GM19099 (cell line): ENCODE results near the gene ACTN4.

Source experiments
- POLR2A ChIP-seq: IDR thresholded peaks from 3 replicates; pipeline ENCODE4 v1.6.1; 2011; ENCODE audit warnings: low read depth; ENCODE audit not compliant: insufficient read length; ENCODE audit errors: extremely low read depth

The ACTN4 gene

DNA sequence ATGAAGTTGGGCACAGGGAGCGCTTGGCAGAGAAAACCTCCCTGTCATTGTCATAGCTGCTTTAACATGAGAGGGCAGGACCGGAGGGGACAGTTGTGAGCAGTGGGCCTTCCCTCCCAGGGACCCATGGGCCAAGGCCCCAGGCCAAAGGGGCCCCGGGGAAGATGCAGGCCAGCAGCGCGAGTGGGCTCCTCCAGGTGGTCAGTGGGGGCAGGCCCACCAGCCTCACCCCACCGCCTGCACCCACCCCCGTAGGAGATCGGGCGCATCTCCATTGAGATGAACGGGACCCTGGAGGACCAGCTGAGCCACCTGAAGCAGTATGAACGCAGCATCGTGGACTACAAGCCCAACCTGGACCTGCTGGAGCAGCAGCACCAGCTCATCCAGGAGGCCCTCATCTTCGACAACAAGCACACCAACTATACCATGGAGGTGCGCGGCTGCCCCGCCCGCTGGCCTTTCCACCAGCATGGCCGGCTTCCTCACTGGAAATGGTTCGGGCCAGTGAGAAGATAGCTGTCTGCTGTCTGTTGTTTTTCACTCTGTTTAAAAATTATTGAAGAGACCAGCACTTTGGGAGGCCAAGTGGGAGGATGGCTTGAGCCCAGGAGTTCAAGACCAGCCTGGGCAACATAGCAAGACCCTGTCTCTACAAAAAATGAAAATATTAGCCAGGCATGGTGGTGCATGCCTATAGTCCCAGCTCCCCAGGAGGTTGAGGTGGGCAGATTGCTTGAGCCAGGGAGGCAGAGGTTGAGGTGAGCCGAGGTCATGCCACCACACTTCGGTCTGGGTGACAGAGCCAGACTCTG, 78.2 kb downstream of the ACTN4 start:
- no peak for TF ChIP-seq POLR2A

DNA sequence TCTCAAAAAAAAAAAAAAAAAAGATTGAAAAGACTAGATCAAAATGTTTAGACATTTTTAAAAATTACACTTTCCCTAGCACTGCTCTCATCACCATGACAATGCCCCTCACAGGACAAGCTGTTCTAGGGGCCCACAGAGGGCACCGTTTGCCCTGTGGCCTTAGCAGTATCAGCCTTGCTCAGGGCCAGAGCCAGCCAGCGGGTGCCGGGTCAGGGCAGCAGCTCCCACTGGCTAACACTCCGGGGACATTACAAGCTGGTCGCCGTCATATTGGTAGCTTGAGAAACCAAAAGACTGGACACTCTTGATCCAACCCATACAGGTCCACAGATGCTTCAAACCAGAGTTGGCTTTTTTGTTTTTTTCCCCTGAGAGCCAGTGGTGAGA, 78.8 kb downstream of the ACTN4 start:
- no peak for TF ChIP-seq POLR2A

DNA sequence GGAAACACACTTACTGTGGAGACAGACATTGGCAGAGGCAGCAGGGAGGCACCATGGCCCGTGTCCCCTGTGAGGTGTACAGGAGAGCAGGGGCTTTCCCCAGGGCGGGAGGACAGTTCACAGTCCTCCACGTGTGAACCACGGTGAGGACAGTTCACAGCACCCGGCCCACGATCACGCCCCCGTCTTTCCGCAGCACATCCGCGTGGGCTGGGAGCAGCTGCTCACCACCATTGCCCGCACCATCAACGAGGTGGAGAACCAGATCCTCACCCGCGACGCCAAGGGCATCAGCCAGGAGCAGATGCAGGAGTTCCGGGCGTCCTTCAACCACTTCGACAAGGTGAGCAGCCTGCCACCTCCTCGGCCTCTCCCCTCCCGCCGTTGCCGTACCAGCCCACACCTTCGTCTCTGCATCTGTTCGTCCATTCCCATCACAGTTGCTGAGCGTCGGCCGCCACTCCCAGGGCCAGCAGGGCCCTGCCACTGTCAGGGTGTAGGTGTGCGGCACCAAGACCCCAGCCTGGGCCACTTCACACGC, 79.4 kb downstream of the ACTN4 start:
- TF ChIP-seq POLR2A: no peak

DNA sequence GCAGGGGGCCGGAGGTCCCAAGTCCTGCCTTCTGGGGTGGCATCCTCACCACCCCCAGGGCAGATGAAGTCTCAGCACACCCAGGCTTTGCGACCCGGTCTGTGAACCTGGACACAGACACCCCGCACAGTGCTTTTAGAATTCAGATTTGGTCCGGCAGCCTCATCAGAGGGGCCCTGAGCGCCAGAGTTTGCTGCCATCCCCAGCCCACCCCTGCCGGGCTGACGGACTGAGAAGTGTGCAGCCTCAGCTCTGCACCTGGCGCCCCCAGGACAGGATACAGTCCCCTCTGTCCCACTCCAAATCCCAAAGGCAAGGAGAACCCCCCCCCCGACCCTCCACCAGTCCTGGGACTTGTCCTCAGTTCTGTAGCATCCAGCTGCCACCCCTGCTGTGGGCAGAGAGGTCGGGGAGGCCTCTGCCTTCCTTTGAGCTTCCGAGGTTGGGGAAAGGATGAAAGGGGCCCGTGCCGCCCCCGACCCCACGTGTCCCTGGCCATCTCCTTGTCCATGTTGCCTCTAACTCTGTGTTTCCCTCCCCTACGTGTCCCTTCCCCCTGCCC, 79.9 kb downstream of the ACTN4 start:
- TF ChIP-seq POLR2A: no peak

DNA sequence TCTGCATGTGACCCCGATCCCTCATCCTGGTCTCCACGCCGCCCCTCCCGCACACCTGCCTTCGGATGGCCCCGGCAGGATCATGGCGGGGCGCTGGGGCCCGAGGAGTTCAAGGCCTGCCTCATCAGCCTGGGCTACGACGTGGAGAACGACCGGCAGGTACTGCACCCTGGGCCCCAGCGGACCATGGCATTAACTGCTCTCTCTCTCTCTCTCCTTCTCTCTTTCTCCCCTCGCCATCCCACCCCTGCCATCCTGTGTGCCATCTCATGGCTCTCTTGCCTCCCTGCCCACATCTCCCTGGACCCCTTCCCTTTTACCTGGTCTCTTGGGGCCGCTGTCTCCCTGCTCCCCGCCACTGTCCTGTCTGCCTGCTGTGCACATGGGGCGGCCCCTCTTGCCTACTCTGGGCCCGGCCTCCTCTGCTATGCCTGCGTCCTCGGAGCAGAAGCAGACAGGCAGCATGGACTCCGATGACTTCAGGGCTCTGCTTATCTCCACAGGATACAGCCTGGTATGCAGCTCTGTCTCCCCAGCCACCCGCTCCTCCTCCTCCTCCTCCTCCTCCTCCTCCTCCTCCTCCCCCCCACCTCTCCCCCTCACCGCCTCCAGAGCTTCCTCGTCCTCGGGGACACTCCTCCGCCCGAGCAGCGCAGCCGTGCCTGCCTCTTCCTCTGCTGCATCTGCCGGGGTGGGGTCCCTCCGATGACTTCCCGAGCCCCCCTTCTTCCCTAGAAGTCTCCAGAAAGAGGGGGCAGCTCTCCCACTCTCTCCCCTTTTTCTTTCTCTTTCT, 80.6 kb downstream of the ACTN4 start:
- no peak for TF ChIP-seq POLR2A

DNA sequence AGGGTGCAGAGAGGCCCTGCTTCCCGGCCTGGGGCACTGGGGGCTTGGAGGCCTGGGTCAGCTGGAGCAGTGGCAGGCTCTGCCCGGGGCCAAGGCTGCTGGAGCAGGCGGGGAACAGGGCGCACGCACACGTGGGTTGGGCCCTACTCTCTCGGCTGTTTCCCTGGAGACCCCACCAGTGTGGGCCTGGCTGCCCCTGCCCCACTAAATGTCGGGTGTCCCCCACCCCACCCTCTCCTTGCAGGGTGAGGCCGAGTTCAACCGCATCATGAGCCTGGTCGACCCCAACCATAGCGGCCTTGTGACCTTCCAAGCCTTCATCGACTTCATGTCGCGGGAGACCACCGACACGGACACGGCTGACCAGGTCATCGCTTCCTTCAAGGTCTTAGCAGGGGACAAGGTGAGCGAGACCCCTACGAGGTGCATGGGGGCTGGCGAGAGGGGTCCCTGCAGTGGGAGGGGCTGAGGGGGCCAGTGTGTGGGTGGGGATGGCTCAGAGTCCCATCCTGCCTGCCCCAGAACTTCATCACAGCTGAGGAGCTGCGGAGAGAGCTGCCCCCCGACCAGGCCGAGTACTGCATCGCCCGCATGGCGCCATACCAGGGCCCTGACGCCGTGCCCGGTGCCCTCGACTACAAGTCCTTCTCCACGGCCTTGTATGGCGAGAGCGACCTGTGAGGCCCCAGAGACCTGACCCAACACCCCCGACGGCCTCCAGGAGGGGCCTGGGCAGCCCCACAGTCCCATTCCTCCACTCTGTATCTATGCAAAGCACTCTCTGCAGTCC, 81.5 kb downstream of the ACTN4 start:
- no peak for TF ChIP-seq POLR2A

DNA sequence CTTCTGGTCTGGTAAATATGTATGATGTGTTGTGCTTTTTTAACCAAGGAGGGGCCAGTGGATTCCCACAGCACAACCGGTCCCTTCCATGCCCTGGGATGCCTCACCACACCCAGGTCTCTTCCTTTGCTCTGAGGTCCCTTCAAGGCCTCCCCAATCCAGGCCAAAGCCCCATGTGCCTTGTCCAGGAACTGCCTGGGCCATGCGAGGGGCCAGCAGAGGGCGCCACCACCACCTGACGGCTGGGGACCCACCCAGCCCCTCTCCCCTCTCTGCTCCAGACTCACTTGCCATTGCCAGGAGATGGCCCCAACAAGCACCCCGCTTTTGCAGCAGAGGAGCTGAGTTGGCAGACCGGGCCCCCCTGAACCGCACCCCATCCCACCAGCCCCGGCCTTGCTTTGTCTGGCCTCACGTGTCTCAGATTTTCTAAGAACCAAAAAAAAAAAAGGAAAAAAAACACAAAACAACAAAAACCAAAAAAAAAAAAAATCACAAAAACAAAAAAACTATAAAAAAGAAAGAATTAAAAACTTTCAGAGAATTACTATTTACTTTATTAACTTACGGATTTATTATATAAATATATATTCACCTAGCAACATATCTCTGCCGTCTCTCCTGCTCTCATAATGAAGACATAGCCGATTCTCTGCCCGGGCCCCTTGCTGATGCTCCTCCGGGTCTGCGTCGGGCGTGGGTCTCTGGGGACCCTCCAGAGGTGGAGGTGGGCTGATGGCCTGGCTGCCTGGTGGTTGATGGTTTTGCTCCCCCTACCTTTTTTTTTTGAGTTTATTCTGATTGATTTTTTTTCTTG, 82.4 kb downstream of the ACTN4 start:
- TF ChIP-seq POLR2A: no peak

DNA sequence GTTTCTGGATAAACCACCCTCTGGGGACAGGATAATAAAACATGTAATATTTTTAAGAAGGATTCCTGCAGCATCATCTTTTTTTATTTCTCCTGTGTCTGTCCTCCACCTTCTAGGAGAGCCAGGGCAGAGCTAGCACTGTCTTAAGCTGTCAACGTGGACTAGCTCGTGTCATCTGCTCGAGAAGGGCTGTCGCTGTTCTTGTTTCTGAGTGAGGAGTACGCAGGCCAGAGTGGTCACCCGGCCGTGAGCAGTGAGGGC, 83.0 kb downstream of the ACTN4 start:
- no peak for TF ChIP-seq POLR2A

DNA sequence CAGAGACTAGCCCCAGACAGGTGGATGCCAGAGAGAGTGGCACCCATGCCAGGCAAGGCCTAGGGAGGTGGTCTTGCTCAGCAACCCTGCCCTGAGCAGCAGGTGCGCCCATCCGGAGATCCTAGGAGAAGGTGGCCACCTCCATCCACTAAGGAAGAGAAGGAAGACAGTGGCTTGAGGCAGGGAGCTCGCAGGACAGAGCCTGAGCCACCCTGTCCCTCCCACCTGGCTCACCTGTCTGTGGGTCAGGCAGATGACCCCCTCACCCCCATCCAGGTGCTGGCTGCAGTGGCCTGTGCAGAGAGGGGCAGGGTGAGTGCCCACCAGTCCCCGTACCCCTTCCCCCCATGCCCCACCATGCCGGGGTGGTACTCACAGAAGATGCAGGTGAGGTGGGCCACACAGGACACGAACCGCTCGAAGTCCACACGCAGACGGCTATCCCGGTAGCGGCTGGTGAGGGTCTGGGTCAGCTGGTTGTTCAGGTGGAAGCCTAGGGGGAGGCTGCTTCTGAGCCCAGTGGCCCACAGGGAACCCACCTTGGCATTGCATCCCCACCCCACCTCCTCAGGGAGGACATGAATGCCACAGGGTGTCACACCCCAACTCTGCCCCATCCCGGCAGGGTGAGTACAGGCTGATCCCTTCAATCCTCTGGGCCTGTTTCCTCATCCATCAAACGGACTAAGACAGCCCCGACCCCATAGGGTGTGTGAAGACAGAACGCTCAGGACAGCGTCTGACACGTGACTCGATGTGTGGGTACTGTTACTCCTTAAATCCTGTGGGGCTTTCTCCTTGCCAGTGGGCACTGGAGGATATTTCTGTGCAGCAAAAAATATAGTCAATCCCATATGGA, 83.5 kb downstream of the ACTN4 start:
- TF ChIP-seq POLR2A: no peak

DNA sequence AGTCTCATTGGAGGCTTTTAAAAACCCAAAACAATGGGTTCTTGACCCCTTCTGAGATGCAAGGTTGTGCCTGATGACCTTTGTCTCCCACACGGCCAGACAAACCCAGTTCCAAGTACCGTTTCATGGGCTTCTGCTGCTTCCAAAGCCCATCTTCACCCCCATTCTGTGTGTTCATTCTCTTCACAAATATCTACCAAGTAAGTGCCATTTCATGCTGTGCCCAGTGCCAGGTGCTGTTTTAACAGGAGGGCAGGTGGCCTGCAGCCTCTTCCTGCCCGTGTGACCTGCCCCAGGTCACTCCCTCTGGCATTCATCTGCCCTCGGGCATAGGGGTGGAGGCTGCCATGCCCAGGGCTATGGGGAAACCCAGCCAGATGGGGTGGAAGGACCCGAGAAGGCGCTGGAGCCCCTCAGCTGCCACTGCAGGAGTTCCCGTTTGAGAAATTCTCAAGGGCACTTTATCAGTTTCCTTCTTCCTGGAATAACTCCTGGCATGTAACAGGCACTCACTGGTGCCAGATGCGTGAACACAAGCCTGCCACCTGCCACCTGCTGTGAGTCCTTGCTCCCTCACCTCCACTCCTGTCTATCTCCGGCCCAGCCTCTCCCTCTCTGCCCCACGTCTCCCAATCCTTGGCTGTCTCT, 84.3 kb downstream of the ACTN4 start:
- TF ChIP-seq POLR2A: no peak

DNA sequence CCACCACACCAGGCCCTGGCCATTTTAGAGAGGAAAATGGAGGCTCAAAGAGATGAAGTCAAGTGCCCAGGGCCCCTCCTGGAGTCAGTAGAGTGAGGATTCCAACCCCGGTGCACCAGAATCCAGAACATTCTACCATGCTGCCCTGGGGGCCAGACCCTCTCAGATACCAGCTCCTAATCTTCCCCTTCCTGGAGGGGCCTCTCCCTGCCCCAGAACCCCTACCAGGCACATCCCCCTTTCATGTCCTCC, 85.7 kb downstream of the ACTN4 start:
- no peak for TF ChIP-seq POLR2A

DNA sequence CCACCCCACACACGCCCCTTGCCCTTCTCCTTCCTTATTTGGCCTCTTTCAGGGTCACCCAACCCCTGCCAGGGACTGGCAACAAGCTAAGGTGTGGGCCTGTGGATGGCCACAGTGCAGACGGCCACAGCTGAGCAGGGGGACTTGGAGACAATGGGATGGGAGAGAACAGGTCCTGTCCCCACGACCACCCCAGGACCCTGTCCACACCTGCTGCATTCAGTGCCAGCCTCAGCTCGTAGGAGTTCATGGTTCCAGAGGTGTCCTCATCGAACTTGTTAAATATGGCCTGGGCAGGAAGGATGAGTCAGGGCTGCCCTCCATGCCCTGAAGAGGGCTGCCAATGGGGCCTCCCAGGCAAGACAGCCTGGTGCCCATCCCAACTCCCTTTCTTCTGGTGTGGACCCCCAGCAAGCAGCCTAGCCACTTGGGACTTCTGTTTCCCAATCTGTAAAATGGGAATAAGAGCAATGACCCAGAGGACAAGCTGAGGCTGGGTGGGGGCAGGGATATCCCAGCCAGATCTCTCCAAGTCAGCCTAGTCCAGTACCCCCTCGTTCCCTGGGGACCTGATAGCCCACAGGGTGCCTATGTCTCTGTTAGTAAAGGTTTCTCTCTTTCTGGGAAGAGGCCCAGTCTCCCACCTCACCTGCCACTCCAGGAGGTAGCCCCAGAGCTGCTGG, 86.2 kb downstream of the ACTN4 start:
- no peak for TF ChIP-seq POLR2A

DNA sequence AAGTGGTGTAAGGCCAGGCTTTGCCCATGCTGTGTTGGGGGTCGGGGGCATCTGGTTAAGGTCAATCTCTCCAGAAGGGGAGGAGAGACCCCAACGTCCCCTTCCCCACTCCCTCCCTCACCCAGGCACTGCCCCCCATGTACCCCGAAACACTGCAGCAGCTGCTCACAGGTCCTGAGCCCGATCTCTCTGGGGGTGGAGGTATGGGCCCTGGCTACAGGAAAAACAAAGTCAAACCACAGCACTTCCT, 86.7 kb downstream of the ACTN4 start:
- no peak for TF ChIP-seq POLR2A
